PC-9 (cell line): Measurements from ENCODE around the gene TMEM266. TPM values are rescaled to one million over a fixed set of nuclear protein-coding genes. Genes with fewer than 3 reads are reported as not detected.

Source experiments
- BruUV-seq: library from RNA; stranded (reverse); fragments of 400-500 nt; replicated peaks from 2 replicates; lab custom pipeline; 2021; lab: Mats Ljungman, UMichigan
- CTCF ChIA-PET: fragments of 300-600 bp; sonication (Branson Sonifier 250); formaldehyde crosslinking; loops from one replicate; lab custom pipeline; 2022; ENCODE audit warnings: antibody characterized with exemption; lab: Charles Lee
- POLR2A ChIA-PET: fragments of 300-600 bp; sonication (Branson Sonifier 250); formaldehyde crosslinking; loops from one replicate; lab custom pipeline; 2022; ENCODE audit warnings: antibody characterized with exemption; ENCODE audit not compliant: unreplicated experiment; lab: Charles Lee
- DNase-seq, 2 experiments: peaks; one replicate each; pipeline versions ENCODE4 v3.0.0 to v3.0.0-alpha.2; 2015 to 2022; ENCODE audit warnings: mixed read lengths in 1 of 2
- H2AFZ ChIP-seq: fragments of 200-600 bp; sonication (generic); 2 replicates; pipeline ENCODE4 v1.8.1; 2017; ENCODE audit warnings: antibody characterized with exemption
- H3F3A ChIP-seq: fragments of 200-600 bp; sonication (generic); 2 replicates; pipeline ENCODE4 v1.8.1; 2017; ENCODE audit warnings: antibody characterized with exemption, mild to moderate bottlenecking, low read depth; ENCODE audit not compliant: insufficient read depth
- H3K27ac ChIP-seq: fragments of 200-600 bp; sonication (generic); 2 replicates; pipeline ENCODE4 v1.6.1; 2016; ENCODE audit warnings: mixed run types
- H3K27me3 ChIP-seq: fragments of 200-600 bp; sonication (generic); 2 replicates; pipeline ENCODE4 v1.6.1; 2016; ENCODE audit warnings: low read depth, mixed run types; ENCODE audit not compliant: insufficient read depth
- H3K36me3 ChIP-seq: fragments of 200-600 bp; sonication (generic); 2 replicates; pipeline ENCODE4 v1.6.1; 2016; ENCODE audit warnings: low read depth, mixed run types
- H3K4me1 ChIP-seq: fragments of 200-600 bp; sonication (generic); replicated peaks from 2 replicates; pipeline ENCODE4 v1.6.1; 2016; ENCODE audit warnings: mixed run types; ENCODE audit not compliant: insufficient read depth
- H3K4me2 ChIP-seq: fragments of 200-600 bp; sonication (generic); 2 replicates; pipeline ENCODE4 v1.6.1; 2017; ENCODE audit warnings: mixed run types
- H3K4me3 ChIP-seq: fragments of 200-600 bp; sonication (generic); 2 replicates; pipeline ENCODE4 v1.6.1; 2016; ENCODE audit warnings: mixed run types
- H3K79me2 ChIP-seq: fragments of 200-600 bp; sonication (generic); 2 replicates; pipeline ENCODE4 v1.6.1; 2017; ENCODE audit warnings: low read depth, mixed run types
- H3K9me2 ChIP-seq: fragments of 200-600 bp; sonication (generic); 2 replicates; pipeline ENCODE4 v1.8.1; 2017; ENCODE audit warnings: mild to moderate bottlenecking; ENCODE audit not compliant: insufficient read depth
- H3K9me3 ChIP-seq: fragments of 200-600 bp; sonication (generic); 2 replicates; pipeline ENCODE4 v1.8.1; 2016; ENCODE audit warnings: low read depth; ENCODE audit not compliant: insufficient read depth
- H4K20me1 ChIP-seq: fragments of 200-600 bp; sonication (generic); 2 replicates; pipeline ENCODE4 v1.8.1; 2017; ENCODE audit not compliant: insufficient read depth
- CTCF ChIP-seq: fragments of 200-600 bp; sonication (generic); conservative IDR thresholded peaks from 2 replicates; pipeline ENCODE4 v1.6.1; 2017; ENCODE audit warnings: mixed run types, antibody characterized with exemption, mild to moderate bottlenecking, moderate library complexity
- EZH2 ChIP-seq: fragments of 200-600 bp; sonication (generic); IDR thresholded peaks from 2 replicates; pipeline ENCODE4 v1.8.0; 2017; ENCODE audit warnings: antibody characterized with exemption, low read depth
- intact Hi-C: fragments of 100-400 bp; cut with micrococcal nuclease; formaldehyde crosslinking; loops from one replicate; pipeline ENCODE4 v1.10.0; 2022; ENCODE audit not compliant: unreplicated experiment
- total RNA-seq: library from RNA; stranded (reverse); gene quantifications from 2 replicates; pipeline ENCODE4 v1.2.3, GENCODE V29; 2021

TMEM266 gene
- total RNA-seq, 1 experiment from 2014 or later, result 0.41 TPM

- Histone ChIP-seq H3K36me3 (no peaks in the 10 kb centered on the region), H3K4me3 (no peak overlapping the region), H3K4me2 (no peak overlapping the region), H3K9me2 (no peaks in the 10 kb centered on the region; the same call in 1 of the 2 replicates), H2AFZ (no peak overlapping the region), H3K79me2 (no peaks in the 10 kb centered on the region), H3K27me3 (no peaks in the 10 kb centered on the region), H4K20me1 (no peaks in the 10 kb centered on the region), H3K9me3 (no peaks in the 10 kb centered on the region), H3F3A (no peaks in the 10 kb centered on the region), H3K27ac (no peak overlapping the region), H3K4me1 (no peaks in the 10 kb centered on the region)
- DNase-seq, result no peak
- POLR2A ChIA-PET, result interaction anchor here (0.7 kb wide), 1 partner anchor 1410 kb away, joined by 4 read pairs; no protein-coding TSS in a partner anchor
- TF ChIP-seq EZH2 (no peak), CTCF (no peak)
- BruUV-seq, result no TSS peak
- intact Hi-C loops, result no loop called here
- CTCF ChIA-PET, result no interaction called here
Observed at GRCh38 chr15:76032046-76032445, 27.7 kb upstream of the TMEM266 start.

GRCh38 chr15:76033438-76033837, 26.3 kb upstream of the TMEM266 start:
- no peak overlapping the region for H3K4me2 ChIP-seq
- H3K27ac ChIP-seq, result no peak overlapping the region
- DNase-seq, result no peak
- BruUV-seq, result no TSS peak
- H3K27me3 ChIP-seq, result no peaks in the 10 kb centered on the region
- intact Hi-C loops, result no loop called here
- no peak overlapping the region; the same call in 1 of the 2 replicates for H2AFZ ChIP-seq
- no peaks in the 10 kb centered on the region; the same call in 1 of the 2 replicates for H3K9me2 ChIP-seq
- H3K36me3 ChIP-seq, result no peaks in the 10 kb centered on the region
- H3K79me2 ChIP-seq, result no peaks in the 10 kb centered on the region
- H3K4me3 ChIP-seq, result no peak overlapping the region
- no peaks in the 10 kb centered on the region for H3K4me1 ChIP-seq
- POLR2A ChIA-PET, result no interaction called here
- no peaks in the 10 kb centered on the region for H3F3A ChIP-seq
- CTCF ChIA-PET, result no interaction called here
- no peaks in the 10 kb centered on the region for H3K9me3 ChIP-seq
- H4K20me1 ChIP-seq, result no peaks in the 10 kb centered on the region
- TF ChIP-seq CTCF (no peak), EZH2 (no peak)

- no peaks in the 10 kb centered on the region for H3K36me3 ChIP-seq
- H3K4me2 ChIP-seq, result no peak overlapping the region
- H3K27me3 ChIP-seq, result no peaks in the 10 kb centered on the region
- DNase-seq, result no peak
- TF ChIP-seq CTCF (no peak), EZH2 (no peak)
- no peaks in the 10 kb centered on the region for H3F3A ChIP-seq
- H3K9me3 ChIP-seq, result no peaks in the 10 kb centered on the region
- CTCF ChIA-PET, result no interaction called here
- H3K4me3 ChIP-seq, result no peak overlapping the region
- no peaks in the 10 kb centered on the region for H3K79me2 ChIP-seq
- no peaks in the 10 kb centered on the region for H3K9me2 ChIP-seq
- H3K4me1 ChIP-seq, result no peaks in the 10 kb centered on the region
- BruUV-seq, result no TSS peak
- POLR2A ChIA-PET, result no interaction called here
- intact Hi-C loops, result no loop called here
- no peak overlapping the region for H3K27ac ChIP-seq
- no peak overlapping the region for H2AFZ ChIP-seq
- H4K20me1 ChIP-seq, result no peaks in the 10 kb centered on the region
Observed at GRCh38 chr15:76034111-76034510, 25.7 kb upstream of the TMEM266 start.
